H9 (cell line): ENCODE results near the gene SLC51A. TPM values are rescaled to one million over a fixed set of nuclear protein-coding genes. Genes with fewer than 3 reads are reported as not detected.

ENCODE experiments used
- DNase-seq: peaks from one replicate; pipeline ENCODE4 v3.0.0-alpha.2; 2017
- H2AFZ ChIP-seq: one replicate; pipeline ENCODE4 v1.6.1; 2013; ENCODE audit warnings: mild to moderate bottlenecking, low read length, control low read depth, moderate library complexity
- H2AK5ac ChIP-seq: 2 replicates; pipeline ENCODE4 v1.6.1; 2013; ENCODE audit warnings: low read length, control low read depth, mixed read lengths; ENCODE audit not compliant: insufficient read length
- H2BK120ac ChIP-seq: one replicate; pipeline ENCODE4 v1.6.1; 2013; ENCODE audit warnings: low read depth, mild to moderate bottlenecking, low read length, control low read depth, inconsistent platforms; ENCODE audit not compliant: poor library complexity, severe bottlenecking
- H2BK12ac ChIP-seq: 2 replicates; pipeline ENCODE4 v1.6.1; 2013; ENCODE audit warnings: low read length, control low read depth, mixed read lengths, low read depth; ENCODE audit not compliant: insufficient read length
- H2BK15ac ChIP-seq: 2 replicates; pipeline ENCODE4 v1.6.1; 2013; ENCODE audit warnings: low read depth, low read length, control low read depth
- H2BK20ac ChIP-seq: one replicate; pipeline ENCODE4 v1.6.1; 2013; ENCODE audit warnings: low read depth, mild to moderate bottlenecking, low read length, control low read depth, inconsistent platforms; ENCODE audit not compliant: poor library complexity, severe bottlenecking
- H2BK5ac ChIP-seq: 2 replicates; pipeline ENCODE4 v1.6.1; 2013; ENCODE audit warnings: low read length, control low read depth, mixed read lengths; ENCODE audit not compliant: insufficient read length
- H3K14ac ChIP-seq: 2 replicates; pipeline ENCODE4 v1.6.1; 2013; ENCODE audit warnings: low read length, control low read depth; ENCODE audit not compliant: insufficient read depth
- H3K18ac ChIP-seq: 2 replicates; pipeline ENCODE4 v1.6.1; 2013; ENCODE audit warnings: low read depth, mild to moderate bottlenecking, mixed read lengths, low read length, control low read depth; ENCODE audit not compliant: insufficient read length
- H3K23ac ChIP-seq: 2 replicates; pipeline ENCODE4 v1.6.1; 2013; ENCODE audit warnings: low read length, control low read depth, mixed read lengths, low read depth; ENCODE audit not compliant: insufficient read length
- H3K23me2 ChIP-seq: 2 replicates; pipeline ENCODE4 v1.6.1; 2013; ENCODE audit warnings: low read depth, mild to moderate bottlenecking, mixed read lengths, low read length, control low read depth; ENCODE audit not compliant: insufficient read length, poor library complexity, severe bottlenecking
- H3K27ac ChIP-seq: 2 replicates; pipeline ENCODE4 v1.5.1; 2013; ENCODE audit warnings: low read length, control low read depth, mixed read lengths, low read depth; ENCODE audit not compliant: insufficient read length
- H3K27me3 ChIP-seq: 2 replicates; pipeline ENCODE4 v1.6.1; 2013; ENCODE audit warnings: low read length, control low read depth, inconsistent platforms; ENCODE audit not compliant: insufficient read depth
- H3K4ac ChIP-seq: 2 replicates; pipeline ENCODE4 v1.6.1; 2013; ENCODE audit warnings: low read depth, mild to moderate bottlenecking, control low read depth, inconsistent platforms, low read length, moderate library complexity
- H3K4me1 ChIP-seq: 2 replicates; pipeline ENCODE4 v1.6.1; 2013; ENCODE audit warnings: low read length, control low read depth, inconsistent platforms; ENCODE audit not compliant: insufficient read depth
- H3K4me2 ChIP-seq: 2 replicates; pipeline ENCODE4 v1.6.1; 2013; ENCODE audit warnings: low read length, control low read depth, mixed read lengths; ENCODE audit not compliant: insufficient read length, insufficient read depth
- H3K56ac ChIP-seq: 2 replicates; pipeline ENCODE4 v1.6.1; 2013; ENCODE audit warnings: low read depth, mild to moderate bottlenecking, mixed read lengths, low read length, control low read depth; ENCODE audit not compliant: insufficient read length
- H3K79me1 ChIP-seq: 2 replicates; pipeline ENCODE4 v1.6.1; 2013; ENCODE audit warnings: low read depth, mild to moderate bottlenecking, moderate library complexity, low read length, control low read depth, inconsistent platforms; ENCODE audit not compliant: insufficient read depth, poor library complexity, severe bottlenecking
- H3K79me2 ChIP-seq: 2 replicates; pipeline ENCODE4 v1.6.1; 2013; ENCODE audit warnings: low read length, control low read depth, inconsistent platforms; ENCODE audit not compliant: insufficient read depth
- H3K9ac ChIP-seq: 2 replicates; pipeline ENCODE4 v1.6.1; 2013; ENCODE audit warnings: low read length, control low read depth, mixed read lengths; ENCODE audit not compliant: insufficient read length; ENCODE audit errors: extremely low read depth
- H3K9me3 ChIP-seq: one replicate; pipeline ENCODE4 v1.6.1; 2013; ENCODE audit warnings: low read depth, low read length, inconsistent platforms; ENCODE audit not compliant: control insufficient read depth
- H3T11ph ChIP-seq: one replicate; pipeline ENCODE4 v1.6.1; 2013; ENCODE audit warnings: mild to moderate bottlenecking, low read length, control low read depth, inconsistent platforms
- H4K20me1 ChIP-seq: one replicate; pipeline ENCODE4 v1.6.1; 2013; ENCODE audit not compliant: control insufficient read depth, insufficient read length, insufficient read depth
- H4K5ac ChIP-seq: 2 replicates; pipeline ENCODE4 v1.6.1; 2013; ENCODE audit warnings: low read depth, mild to moderate bottlenecking, mixed read lengths, low read length, control low read depth; ENCODE audit not compliant: insufficient read length
- H4K8ac ChIP-seq: replicated peaks from 2 replicates; pipeline ENCODE4 v1.6.1; 2013; ENCODE audit warnings: low read length, control low read depth, mixed read lengths, low read depth; ENCODE audit not compliant: insufficient read length
- H4K91ac ChIP-seq: 2 replicates; pipeline ENCODE4 v1.6.1; 2013; ENCODE audit warnings: low read depth, mild to moderate bottlenecking, moderate library complexity, mixed read lengths, low read length, control low read depth; ENCODE audit not compliant: insufficient read length
- H3K27ac Mint-ChIP-seq, 3 experiments: 2 replicates in 2 of 3; 3 replicates in 1 of 3; pipeline ENCODE4 v1.8.0; 2020 to 2021; ENCODE audit warnings: mixed read lengths in 3 of 3, mild to moderate bottlenecking in 1 of 3, moderate library complexity in 1 of 3
- H3K27me3 Mint-ChIP-seq: 2 replicates; pipeline ENCODE4 v1.8.0; 2021; ENCODE audit warnings: low read depth, mild to moderate bottlenecking, moderate library complexity, mixed read lengths
- H3K36me3 Mint-ChIP-seq, 3 experiments: 2 replicates in 2 of 3; 3 replicates in 1 of 3; pipeline ENCODE4 v1.8.0; 2020 to 2021; ENCODE audit warnings: low read depth in 3 of 3, mixed read lengths in 3 of 3; ENCODE audit not compliant: insufficient read depth in 1 of 3
- H3K4me1 Mint-ChIP-seq, 2 experiments: 2 replicates each; pipeline ENCODE4 v1.8.0; 2020; ENCODE audit warnings: mixed read lengths in 2 of 2
- H3K4me3 Mint-ChIP-seq, 2 experiments: 2 replicates in 1 of 2; 3 replicates in 1 of 2; pipeline ENCODE4 v1.8.0; 2020 to 2021; ENCODE audit warnings: mild to moderate bottlenecking in 2 of 2, mixed read lengths in 2 of 2, moderate library complexity in 1 of 2
- H3K9me3 Mint-ChIP-seq, 2 experiments: 2 replicates in 1 of 2; 3 replicates in 1 of 2; pipeline ENCODE4 v1.8.0; 2020; ENCODE audit warnings: mild to moderate bottlenecking in 2 of 2, mixed read lengths in 2 of 2, moderate library complexity in 1 of 2
- WGBS: extraction: QIAGEN DNeasy Blood & Tissue Kit; methylation state at CpG from one replicate; pipeline ENCODE4 v1.1.7; 2013; ENCODE audit warnings: missing lambda C conversion rate, low lambda C conversion rate, mixed read lengths; ENCODE audit not compliant: insufficient read length; ENCODE audit errors: extremely low coverage; 5-methylcytosine and 5-hydroxymethylcytosine counted together
- total RNA-seq: library from RNA; stranded (reverse); gene quantifications from 2 replicates; pipeline ENCODE4 v1.2.1, GENCODE V29; 2021
- TF ChIP-seq, protein P1 (sequence below): fragments of 200-600 bp; sonication (generic); conservative IDR thresholded peaks from 3 replicates; pipeline ENCODE4 v1.8.0; 2021; ENCODE audit warnings: antibody characterized with exemption, mild to moderate bottlenecking

The SLC51A gene
- total RNA-seq, 1 experiment from 2014 or later, result 5.6 TPM

DNA sequence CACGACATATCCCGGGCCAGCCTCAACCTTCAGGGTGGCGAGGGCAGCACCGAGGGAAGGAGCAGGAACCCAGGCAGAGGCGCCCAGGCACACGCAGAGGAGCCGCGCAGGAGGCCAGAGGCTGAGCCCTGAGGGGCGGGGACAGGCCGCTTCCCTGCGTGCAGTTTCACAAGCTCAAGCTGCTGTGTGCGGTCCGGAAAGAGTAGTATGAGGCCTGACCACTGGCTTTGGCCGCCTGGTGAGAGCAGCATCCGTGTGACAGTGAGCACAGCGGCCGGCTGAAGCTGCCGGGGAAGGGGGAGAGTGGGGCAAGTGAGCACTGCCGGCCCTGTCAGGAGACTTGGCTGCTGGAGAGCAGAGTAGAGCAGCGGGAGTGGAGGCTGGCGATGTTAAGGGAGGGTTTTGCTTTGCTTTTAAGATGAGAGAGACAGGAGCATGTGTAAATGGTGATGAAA is 13.8 kb upstream of the SLC51A start:
- Histone ChIP-seq H4K91ac (no peak overlapping the region), H3K4ac (no peak overlapping the region), H3K79me2 (no peaks in the 10 kb centered on the region), H4K8ac (no peak overlapping the region), H3T11ph (no peak overlapping the region), H2BK12ac (no peak overlapping the region), H3K23ac (no peak overlapping the region), H3K56ac (no peak overlapping the region), H3K4me2 (no peak overlapping the region), H2BK15ac (no peak overlapping the region; the same call in 1 of the 2 replicates), H3K23me2 (peaks cover 5% of the 10 kb centered on the region), H3K14ac (no peak overlapping the region), H3K27ac (no peak overlapping the region), H3K27me3 (no peaks in the 10 kb centered on the region; the same call in 1 of the 2 replicates), H2AK5ac (no peak overlapping the region), H2BK20ac (no peak overlapping the region), H4K5ac (no peak overlapping the region), H4K20me1 (no peaks in the 10 kb centered on the region), H3K9me3 (no peaks in the 10 kb centered on the region), H3K9ac (no peak overlapping the region), H2AFZ (no peak overlapping the region), H3K79me1 (no peaks in the 10 kb centered on the region), H2BK5ac (no peak overlapping the region), H3K18ac (no peak overlapping the region), H3K4me1 (no peaks in the 10 kb centered on the region), H2BK120ac (no peak overlapping the region)
- peaks cover 0 to 4% (median 2%) of the 10 kb centered on the region in 3 experiments; a peak in 2 of 7 replicates for H3K36me3 Mint-ChIP-seq
- no peak for DNase-seq
- H3K27ac Mint-ChIP-seq, result no peak overlapping the region; a peak in 1 of 7 replicates
- H3K27me3 Mint-ChIP-seq, result peaks cover 16% of the 10 kb centered on the region
- no peak overlapping the region for H3K4me3 Mint-ChIP-seq
- WGBS, result no CpG with 5 or more reads among the region's 21 CpGs
- peaks cover 0 to 8% of the 10 kb centered on the region in 2 experiments; a peak in 2 of 4 replicates for H3K4me1 Mint-ChIP-seq
- H3K9me3 Mint-ChIP-seq, result no peaks in the 10 kb centered on the region
- TF ChIP-seq, protein P1, sequence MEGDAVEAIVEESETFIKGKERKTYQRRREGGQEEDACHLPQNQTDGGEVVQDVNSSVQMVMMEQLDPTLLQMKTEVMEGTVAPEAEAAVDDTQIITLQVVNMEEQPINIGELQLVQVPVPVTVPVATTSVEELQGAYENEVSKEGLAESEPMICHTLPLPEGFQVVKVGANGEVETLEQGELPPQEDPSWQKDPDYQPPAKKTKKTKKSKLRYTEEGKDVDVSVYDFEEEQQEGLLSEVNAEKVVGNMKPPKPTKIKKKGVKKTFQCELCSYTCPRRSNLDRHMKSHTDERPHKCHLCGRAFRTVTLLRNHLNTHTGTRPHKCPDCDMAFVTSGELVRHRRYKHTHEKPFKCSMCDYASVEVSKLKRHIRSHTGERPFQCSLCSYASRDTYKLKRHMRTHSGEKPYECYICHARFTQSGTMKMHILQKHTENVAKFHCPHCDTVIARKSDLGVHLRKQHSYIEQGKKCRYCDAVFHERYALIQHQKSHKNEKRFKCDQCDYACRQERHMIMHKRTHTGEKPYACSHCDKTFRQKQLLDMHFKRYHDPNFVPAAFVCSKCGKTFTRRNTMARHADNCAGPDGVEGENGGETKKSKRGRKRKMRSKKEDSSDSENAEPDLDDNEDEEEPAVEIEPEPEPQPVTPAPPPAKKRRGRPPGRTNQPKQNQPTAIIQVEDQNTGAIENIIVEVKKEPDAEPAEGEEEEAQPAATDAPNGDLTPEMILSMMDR, result no peak
